Caki2 (cell line): ENCODE results near the gene CAMSAP2. TPM values are rescaled to one million over a fixed set of nuclear protein-coding genes. Genes with fewer than 3 reads are reported as not detected.
A peak's percentile ranks its signal among the peaks of the same experiment; 100 is the strongest.
"Not testable (repeated sequence)": the region's sequence is repeated elsewhere in the genome, so short reads cannot be mapped to it uniquely, and the experiment has no call there.

Experiments
- DNase-seq: peaks from one replicate; pipeline ENCODE4 v3.0.0-alpha.2; 2015; ENCODE audit warnings: low read depth
- in situ Hi-C: cut with HindIII; loops from 2 replicates; pipeline ENCODE4 v1.10.0; 2016; ENCODE audit warnings: low sequenced_read_pairs, low pct_unique_long_range_greater_than_20kb, mixed read lengths
- total RNA-seq: library from RNA; depleted of rRNA; stranded (reverse); fragments of >200 nt; shearing (Covaris generic); gene quantifications from 2 replicates; pipeline ENCODE4 v1.2.3, GENCODE V29; 2014; ENCODE audit warnings: low replicate concordance

Gene CAMSAP2
- total RNA-seq, 1 experiment from 2014 or later, result 10.6 TPM

- in situ Hi-C loops, result no loop called here
These were observed 36.2 kb downstream of the CAMSAP2 start for GRCh38 chr1:200774735-200775444.

DNA sequence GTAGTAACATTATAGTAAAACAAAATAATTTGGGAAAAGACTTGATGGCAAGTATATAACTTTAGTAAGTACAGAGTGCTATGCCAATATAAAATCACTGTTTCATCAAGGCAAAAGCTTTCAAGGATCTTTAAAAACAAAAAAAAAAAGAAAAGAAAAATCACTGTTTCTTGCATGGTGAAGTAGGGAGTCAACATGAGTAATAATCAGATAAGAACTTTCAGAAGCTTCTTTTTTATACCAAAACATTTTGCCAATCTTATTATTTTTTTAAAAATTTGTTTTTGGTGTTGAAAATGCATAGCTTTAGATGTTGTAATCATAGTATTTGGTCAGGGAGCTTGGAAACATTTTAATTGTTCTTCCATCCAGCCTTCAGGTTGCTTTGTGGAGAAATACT, 37.2 kb downstream of the CAMSAP2 start:
- in situ Hi-C loops, result no loop called here
- no peak for DNase-seq

More at GRCh38 chr1:200774735-200775444, 36.2 kb downstream of the CAMSAP2 start:
- no peak for DNase-seq

- no peak for DNase-seq
- in situ Hi-C loops, result no loop called here
These were observed 38.3 kb downstream of the CAMSAP2 start for GRCh38 chr1:200776949-200777348.

DNA sequence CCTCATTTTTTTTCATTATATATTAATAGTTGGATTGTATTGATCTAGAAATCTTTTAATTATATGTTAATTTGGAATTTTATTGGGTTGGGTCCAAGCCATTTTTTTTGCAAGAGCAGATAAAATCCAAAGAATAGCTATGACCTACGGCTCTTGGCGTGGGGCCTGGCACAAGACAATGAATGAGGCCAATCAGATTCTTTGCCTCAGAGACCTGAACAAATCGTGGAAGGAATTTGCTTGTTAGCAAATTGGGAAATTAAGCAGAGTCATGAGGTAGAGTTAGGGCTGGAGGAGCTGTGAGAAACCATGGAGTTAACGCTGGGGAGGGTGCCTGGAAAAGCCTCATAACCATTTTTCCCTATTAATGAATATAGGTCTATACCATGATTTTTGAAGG, 40.1 kb downstream of the CAMSAP2 start:
- no peak for DNase-seq
- in situ Hi-C loops, result no loop called here

DNA sequence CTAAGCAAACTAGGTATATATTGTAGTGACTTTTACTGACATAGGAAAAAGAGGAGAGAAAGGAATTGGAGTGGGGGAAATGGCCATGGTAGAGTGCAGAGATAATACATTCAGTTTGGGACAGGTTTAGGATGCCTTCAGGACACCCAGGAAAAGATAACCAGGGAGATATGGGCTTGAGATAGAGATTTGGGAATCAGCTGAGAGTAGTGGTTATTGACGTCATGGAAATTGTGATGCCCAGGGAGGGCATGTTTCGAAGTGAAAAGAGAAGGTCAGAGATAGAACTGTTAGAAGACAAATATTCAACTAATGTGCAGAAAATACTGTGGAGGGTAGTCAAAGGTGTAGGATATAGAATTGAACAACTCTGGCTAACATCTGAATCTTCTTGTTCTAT, 40.6 kb downstream of the CAMSAP2 start:
- in situ Hi-C loops, result no loop called here
- no peak for DNase-seq

DNA sequence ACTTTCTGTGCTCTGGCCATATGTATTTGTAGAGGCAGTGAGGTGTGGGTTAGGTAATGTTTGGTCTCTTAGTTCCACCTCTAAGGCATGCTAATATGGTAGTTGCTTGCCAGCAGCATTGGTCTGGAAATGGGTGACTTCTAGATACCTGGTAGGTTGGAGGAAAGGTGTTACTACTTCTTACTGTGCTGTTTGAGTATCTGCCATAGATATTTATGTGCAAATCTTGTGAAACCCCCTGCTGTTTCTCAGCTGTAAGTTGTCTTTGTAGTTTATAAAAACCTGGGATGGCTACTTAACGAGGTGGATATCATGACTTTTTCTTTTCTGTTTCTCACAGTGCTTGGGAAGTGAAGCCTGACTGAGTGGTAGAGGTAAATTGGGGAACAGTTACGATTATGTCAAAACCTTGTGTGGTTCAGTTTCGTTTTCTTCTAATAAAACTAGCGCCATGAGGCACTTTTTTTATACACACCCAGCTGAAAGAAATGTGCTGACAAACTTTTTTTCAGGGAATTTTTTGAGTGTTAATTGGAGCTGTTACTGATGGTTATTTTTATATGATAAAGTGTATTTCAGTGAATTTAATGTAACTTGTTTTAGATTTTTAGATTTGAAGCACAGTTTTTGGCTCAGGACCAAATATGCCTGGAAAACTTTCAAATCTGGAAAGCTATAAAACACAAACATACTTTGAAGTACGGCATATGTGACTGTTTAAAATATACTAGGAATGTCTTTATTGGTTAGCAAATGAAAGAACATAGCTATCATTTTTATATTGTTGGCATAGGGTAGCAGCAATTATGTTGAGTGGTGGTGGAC, 42.1 kb downstream of the CAMSAP2 start:
- in situ Hi-C loops, result no loop called here
- no peak for DNase-seq

DNA sequence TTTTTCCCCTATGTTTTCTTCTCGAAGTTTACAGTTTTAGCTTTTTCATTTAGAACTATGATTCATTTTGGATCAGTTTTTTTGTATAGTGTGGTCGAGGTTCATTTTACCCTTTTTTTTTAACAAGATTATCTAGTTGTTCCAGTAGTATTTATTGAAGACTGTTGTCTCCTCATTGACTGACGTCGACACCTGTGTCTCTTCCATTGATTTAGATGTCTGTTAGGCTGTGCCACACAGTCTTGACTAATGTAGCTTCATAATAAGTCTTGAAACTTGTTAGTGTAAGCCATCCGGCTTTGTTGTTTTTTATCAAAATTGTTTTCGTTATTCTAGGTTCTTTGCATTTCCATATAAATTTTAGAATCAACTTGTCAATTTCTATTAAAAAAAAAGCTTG, 45.2 kb downstream of the CAMSAP2 start:
- DNase-seq, result no peak
- in situ Hi-C loops, result no loop called here

DNA sequence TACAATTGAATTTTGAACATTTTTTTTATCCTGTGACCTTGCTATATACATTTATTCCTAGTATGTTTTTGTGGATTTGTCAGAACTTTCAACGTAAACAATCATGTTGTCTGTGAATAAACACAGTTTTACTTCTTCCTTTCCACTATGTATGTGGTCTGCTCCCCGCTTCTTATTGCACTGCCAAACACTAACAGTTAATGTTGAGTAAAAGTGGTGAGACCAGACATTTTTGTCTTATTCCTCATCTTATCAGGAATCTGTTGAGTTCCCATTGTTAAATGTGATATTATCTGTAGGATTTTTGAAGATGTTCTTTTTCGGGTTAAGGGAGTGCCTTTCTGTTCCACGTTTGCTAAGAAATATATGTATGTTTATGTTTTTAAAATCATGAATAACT, 45.9 kb downstream of the CAMSAP2 start:
- in situ Hi-C loops, result no loop called here
- no peak for DNase-seq

GRCh38 chr1:200786788-200787187, 48.1 kb downstream of the CAMSAP2 start:
- no peak for DNase-seq
- in situ Hi-C loops, result no loop called here

GRCh38 chr1:200787896-200788387, 49.2 kb downstream of the CAMSAP2 start:
- in situ Hi-C loops, result no loop called here
- no peak for DNase-seq

DNA sequence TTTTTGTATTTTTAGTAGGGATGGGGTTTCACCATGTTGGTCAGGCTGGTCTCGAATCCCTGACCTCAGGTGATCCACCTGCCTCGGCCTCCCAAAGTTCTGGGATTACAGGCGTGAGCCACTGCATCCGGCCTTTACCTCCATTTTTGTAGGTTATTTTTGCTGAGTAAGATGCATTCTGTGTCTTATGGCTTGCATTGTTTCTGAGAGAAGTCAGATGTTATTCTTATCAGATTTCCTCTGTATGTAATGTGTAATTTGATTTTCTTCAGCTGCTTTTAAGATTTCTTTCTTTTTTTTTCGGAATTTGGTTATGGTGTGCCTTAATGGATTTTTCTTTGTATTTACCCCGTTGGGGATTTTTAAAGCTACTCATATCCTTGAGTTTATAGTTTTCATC, 52.3 kb downstream of the CAMSAP2 start:
- in situ Hi-C loops, DNase-seq: not testable (repeated sequence)

- in situ Hi-C loops, result no loop called here
- DNase-seq, result no peak
These were observed 55.0 kb downstream of the CAMSAP2 start for GRCh38 chr1:200793677-200794076.

DNA sequence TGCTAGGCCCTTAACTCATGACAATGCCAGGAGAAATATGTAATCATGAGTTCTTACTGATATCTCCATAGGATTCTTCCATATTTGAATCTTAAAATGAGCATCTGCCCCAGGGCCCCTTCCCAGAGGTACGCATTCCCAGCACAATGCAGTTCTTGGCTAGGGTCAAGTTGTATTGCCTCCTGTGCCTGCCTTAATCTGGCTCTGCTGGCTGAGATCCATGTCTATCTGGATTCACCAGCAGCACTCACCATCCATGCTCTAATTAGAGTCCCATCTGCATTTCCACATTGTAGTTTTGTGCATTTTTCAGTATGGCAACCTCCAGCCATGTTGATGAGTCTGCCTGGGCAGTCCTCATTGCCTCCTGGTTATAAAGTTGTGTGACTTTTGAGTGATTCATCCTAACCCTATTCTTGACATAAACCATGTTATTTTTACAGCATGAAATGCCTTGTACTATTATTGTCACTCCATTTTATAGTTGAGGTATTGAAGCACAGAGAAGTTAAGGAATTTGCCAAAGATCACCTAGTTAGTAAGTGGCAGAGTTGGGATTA, 55.9 kb downstream of the CAMSAP2 start:
- in situ Hi-C loops, result no loop called here
- no peak for DNase-seq

DNA sequence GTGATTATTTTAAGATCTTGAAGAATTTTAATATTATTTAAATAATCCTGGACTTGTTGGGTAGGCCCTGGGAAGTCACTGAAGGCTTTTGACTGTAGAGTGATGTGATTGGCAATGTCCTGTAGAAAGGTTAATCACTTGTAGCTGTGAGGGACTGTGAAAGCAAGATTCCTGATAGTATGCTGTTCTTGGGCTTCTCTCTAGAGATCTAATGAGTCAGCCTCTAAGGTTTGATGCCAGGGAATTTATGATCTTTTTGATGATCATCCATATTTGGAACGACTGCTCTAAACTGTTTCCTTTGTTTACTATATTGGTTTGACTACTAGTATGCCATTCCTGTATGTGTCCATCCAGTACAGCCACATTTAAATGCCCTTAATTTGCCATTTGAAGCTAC, 56.5 kb downstream of the CAMSAP2 start:
- DNase-seq, result no peak
- in situ Hi-C loops, result no loop called here

DNA sequence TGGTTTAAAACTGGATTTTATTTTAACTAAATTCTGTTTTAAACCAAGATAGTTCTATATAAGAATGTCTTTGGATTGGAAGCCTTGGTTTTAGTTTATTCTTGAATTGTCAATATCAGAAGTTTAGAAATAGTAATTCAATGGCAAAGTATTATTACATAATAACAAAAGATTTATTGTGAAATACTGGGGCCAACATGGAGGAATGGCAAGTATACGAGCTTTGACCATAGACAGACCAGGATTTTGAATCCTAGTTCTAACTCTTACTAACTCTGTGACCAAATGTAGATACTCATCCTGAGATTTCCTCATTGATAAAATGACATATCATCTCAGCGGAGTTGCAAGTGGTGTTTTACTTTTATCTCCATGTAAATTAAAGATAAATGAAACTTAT, 63.3 kb downstream of the CAMSAP2 start:
- DNase-seq, result no peak
- in situ Hi-C loops, result no loop called here

DNA sequence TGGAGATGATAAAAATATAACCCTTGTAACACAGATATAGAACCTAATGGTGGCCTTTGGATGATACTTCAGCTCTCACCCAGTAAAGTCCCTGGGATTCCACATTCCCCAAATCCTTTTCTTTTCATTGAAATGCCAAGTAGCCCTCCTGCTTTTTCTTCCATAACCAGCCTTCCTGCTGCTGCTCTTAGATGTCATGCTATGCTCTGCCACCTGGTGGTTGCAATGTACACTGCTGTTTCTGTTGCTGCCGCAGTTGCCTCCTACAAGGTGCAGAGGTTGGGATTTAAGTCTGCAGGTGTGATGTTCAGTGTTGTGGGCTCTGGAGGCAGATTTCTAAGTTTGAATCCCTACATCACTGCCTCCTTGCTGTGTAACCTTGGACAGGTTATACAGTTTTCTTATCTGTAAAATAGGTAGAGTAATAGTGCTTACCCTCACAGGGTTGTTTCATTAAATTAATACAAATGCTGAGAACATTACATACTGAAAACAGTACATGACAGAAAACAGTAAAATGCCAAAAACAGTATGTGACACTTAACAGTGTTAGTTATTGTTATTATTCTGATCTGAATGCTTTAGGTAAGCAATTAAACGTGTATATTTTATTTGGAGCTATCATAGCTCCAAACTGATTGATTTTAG, 64.3 kb downstream of the CAMSAP2 start:
- in situ Hi-C loops, result no loop called here

DNA sequence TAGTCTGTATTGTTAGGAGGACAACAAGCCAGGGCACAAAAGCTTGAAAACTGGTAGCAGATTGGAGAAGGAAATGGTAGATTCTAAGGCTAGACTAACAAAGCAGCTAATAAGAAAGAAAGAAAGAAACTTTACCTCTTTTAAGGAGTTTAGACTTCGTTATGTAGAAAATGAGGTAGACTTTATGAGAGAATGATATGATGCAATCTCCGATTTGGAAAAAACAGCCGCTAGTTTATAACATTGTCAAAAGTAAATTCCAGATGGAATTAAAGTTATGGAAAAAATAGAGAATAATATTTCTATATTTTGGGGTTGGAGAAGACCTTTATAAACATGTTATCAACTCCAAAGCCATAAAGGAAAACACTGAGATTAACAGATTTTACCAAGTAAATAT, 67.0 kb downstream of the CAMSAP2 start:
- in situ Hi-C loops, result no loop called here

More for the DNA sequence above, 64.3 kb downstream of the CAMSAP2 start:
- DNase-seq, result peak; percentile 60

DNA sequence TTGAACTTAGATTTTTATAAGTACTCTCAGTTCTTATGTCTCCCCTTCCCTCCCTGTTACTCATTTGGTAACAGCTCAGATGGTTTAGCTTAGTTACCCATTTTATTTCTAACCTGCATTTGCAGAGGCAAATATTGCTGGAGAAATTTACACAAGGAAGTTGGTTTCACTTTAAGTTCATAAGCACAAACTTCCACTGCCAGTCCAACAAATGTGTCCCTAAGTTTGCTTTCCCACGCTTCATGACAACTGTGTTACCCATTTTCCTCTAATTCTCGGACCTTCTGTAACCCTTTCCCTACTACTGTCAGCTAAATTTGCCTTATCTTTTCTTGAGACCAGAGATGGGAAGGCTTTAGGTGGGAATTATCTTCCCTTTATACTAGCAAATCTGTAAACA, 70.2 kb downstream of the CAMSAP2 start:
- no peak for DNase-seq
- in situ Hi-C loops, result no loop called here

More for the DNA sequence above, 67.0 kb downstream of the CAMSAP2 start:
- DNase-seq, result no peak

- in situ Hi-C loops, result no loop called here
- DNase-seq, result no peak
These were observed 73.0 kb downstream of the CAMSAP2 start for GRCh38 chr1:200811704-200812103.
